A673 (cell line): Measurements from ENCODE around the gene TFDP2.

ENCODE experiments used
- EZH2 ChIP-seq: fragments of 200-600 bp; sonication (generic); IDR thresholded peaks from 2 replicates; pipeline ENCODE4 v1.6.1; 2017; ENCODE audit warnings: borderline replicate concordance, low read depth, mild to moderate bottlenecking, mixed read lengths, antibody characterized with exemption, low read length; ENCODE audit not compliant: poor library complexity, severe bottlenecking
- TF ChIP-seq, protein P1 (sequence below): fragments of 300-800, 200-600 bp; sonication (generic); conservative IDR thresholded peaks from 2 replicates; pipeline ENCODE4 v1.5.1; 2017; ENCODE audit warnings: low read depth, mild to moderate bottlenecking, antibody characterized with exemption, low read length, moderate library complexity, mixed read lengths

DNA sequence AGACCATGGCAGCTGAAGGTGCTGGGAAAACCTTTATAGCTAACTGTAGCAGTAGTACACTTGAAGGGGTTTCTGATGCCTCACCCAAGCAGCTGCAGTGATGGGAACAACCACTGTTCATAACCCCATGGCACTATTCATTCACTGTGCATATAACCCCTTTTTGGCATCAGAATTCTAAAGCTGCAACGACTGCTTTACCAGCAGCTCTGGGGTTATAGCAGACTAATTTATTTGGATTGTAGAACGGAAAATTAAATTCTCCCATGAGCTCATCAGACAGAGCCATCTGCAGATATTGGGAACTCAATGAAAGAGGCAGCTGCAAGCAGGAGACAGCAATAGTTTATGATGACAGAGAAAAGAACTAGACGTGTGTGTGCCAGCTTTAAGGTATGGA lies 28.6 kb downstream of the TFDP2 start:
- TF ChIP-seq, protein P1, sequence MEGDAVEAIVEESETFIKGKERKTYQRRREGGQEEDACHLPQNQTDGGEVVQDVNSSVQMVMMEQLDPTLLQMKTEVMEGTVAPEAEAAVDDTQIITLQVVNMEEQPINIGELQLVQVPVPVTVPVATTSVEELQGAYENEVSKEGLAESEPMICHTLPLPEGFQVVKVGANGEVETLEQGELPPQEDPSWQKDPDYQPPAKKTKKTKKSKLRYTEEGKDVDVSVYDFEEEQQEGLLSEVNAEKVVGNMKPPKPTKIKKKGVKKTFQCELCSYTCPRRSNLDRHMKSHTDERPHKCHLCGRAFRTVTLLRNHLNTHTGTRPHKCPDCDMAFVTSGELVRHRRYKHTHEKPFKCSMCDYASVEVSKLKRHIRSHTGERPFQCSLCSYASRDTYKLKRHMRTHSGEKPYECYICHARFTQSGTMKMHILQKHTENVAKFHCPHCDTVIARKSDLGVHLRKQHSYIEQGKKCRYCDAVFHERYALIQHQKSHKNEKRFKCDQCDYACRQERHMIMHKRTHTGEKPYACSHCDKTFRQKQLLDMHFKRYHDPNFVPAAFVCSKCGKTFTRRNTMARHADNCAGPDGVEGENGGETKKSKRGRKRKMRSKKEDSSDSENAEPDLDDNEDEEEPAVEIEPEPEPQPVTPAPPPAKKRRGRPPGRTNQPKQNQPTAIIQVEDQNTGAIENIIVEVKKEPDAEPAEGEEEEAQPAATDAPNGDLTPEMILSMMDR = no peak
- TF ChIP-seq EZH2 = no peak
